ENCODE results near the gene OR2A42.
"Not testable (repeated sequence)": the region's sequence is repeated elsewhere in the genome, so short reads cannot be mapped to it uniquely, and the experiment has no call there.

GRCh38 chr7:144282490-144282889, 43.1 kb upstream of the OR2A42 start:
- TF ChIP-seq CTCF (IDR thresholded peaks at IDR 0.05; ENCODE audit: poor library complexity); EZH2 (IDR thresholded peaks at IDR 0.05; ENCODE audit: borderline replicate concordance): not testable (repeated sequence)
